Fibroblast of lung (primary cell): Measurements from ENCODE around the gene ANKS1B.

Experiments used
- CTCF ChIP-seq, 2 donors: IDR thresholded peaks in 1 of 2; conservative IDR thresholded peaks in 1 of 2; 1 replicate in 1 of 2; 2 replicates in 1 of 2; pipeline ENCODE4 v1.5.1; 2011 to 2012; ENCODE audit warnings: low read length in 2 of 2, control low read depth in 1 of 2, inconsistent platforms in 1 of 2, low read depth in 1 of 2, mild to moderate bottlenecking in 1 of 2
- EZH2 ChIP-seq: IDR thresholded peaks from 2 replicates; pipeline ENCODE4 v1.5.1; 2012; ENCODE audit warnings: low read length, control low read depth, mild to moderate bottlenecking; ENCODE audit errors: missing control alignments

GRCh38 chr12:99142651-99143050, 842.1 kb downstream of the ANKS1B start:
- no peak for TF ChIP-seq CTCF (conservative IDR thresholded peaks at IDR 0.05 in 1 of 2, IDR thresholded peaks at IDR 0.05 in 1 of 2; ENCODE audit: low read depth in 1 of 2, low read length in 2 of 2)
- TF ChIP-seq EZH2 = no peak
